Glutamatergic neuron (in vitro differentiated cells): Measurements from ENCODE around the gene EXOC3L2. TPM values are rescaled to one million over a fixed set of nuclear protein-coding genes. Genes with fewer than 3 reads are reported as not detected.

ENCODE experiments used
- DNase-seq: peaks from one replicate; pipeline ENCODE4 v3.0.0; 2022
- H3K27ac Mint-ChIP-seq: one replicate; pipeline ENCODE4 v1.8.0; 2020; ENCODE audit warnings: mild to moderate bottlenecking, mixed read lengths, inconsistent platforms; ENCODE audit not compliant: unreplicated experiment
- H3K27me3 Mint-ChIP-seq: one replicate; pipeline ENCODE4 v1.8.0; 2020; ENCODE audit warnings: mild to moderate bottlenecking, moderate library complexity, mixed read lengths, inconsistent platforms; ENCODE audit not compliant: unreplicated experiment
- H3K36me3 Mint-ChIP-seq: one replicate; pipeline ENCODE4 v1.8.0; 2020; ENCODE audit warnings: mild to moderate bottlenecking, mixed read lengths, inconsistent platforms; ENCODE audit not compliant: unreplicated experiment
- H3K4me1 Mint-ChIP-seq: one replicate; pipeline ENCODE4 v1.8.0; 2020; ENCODE audit warnings: mild to moderate bottlenecking, low read depth, mixed read lengths, inconsistent platforms; ENCODE audit not compliant: unreplicated experiment
- H3K4me3 Mint-ChIP-seq: one replicate; pipeline ENCODE4 v1.8.0; 2020; ENCODE audit warnings: mild to moderate bottlenecking, mixed read lengths, inconsistent platforms; ENCODE audit not compliant: unreplicated experiment
- H3K9me3 Mint-ChIP-seq: one replicate; pipeline ENCODE4 v1.8.0; 2020; ENCODE audit warnings: mild to moderate bottlenecking, moderate library complexity, mixed read lengths, inconsistent platforms; ENCODE audit not compliant: unreplicated experiment
- CTCF ChIP-seq: fragments of 200-600 bp; sonication (generic); IDR thresholded peaks from one replicate; pipeline ENCODE4 v1.5.0; 2021; ENCODE audit not compliant: partially characterized antibody, unreplicated experiment
- total RNA-seq: library from RNA; stranded (reverse); fragmentation: NEBNext Ultra II Directional; extraction: Animal tissue kit (Norgen Biotek cat#: 25700); gene quantifications from one replicate; pipeline ENCODE4 v1.2.1, GENCODE V29; 2021; ENCODE audit not compliant: unreplicated experiment

Gene EXOC3L2
- total RNA-seq, 1 donor from 2014 or later = not detected

- DNase-seq = no peak
- Mint-ChIP-seq H3K9me3 (peaks cover 3% of the 10 kb centered on the region), H3K4me3 (no peak overlapping the region), H3K4me1 (peaks cover 4% of the 10 kb centered on the region), H3K27me3 (peaks cover 5% of the 10 kb centered on the region), H3K36me3 (peaks cover 7% of the 10 kb centered on the region), H3K27ac (no peak overlapping the region)
- TF ChIP-seq CTCF = no peak
Observed at GRCh38 chr19:45258862-45259261, 13.7 kb upstream of the EXOC3L2 start.

GRCh38 chr19:45256836-45257235, 11.6 kb upstream of the EXOC3L2 start:
- Mint-ChIP-seq H3K27ac (no peak overlapping the region), H3K27me3 (peaks cover 10% of the 10 kb centered on the region), H3K4me1 (peaks cover 8% of the 10 kb centered on the region), H3K9me3 (peaks cover 3% of the 10 kb centered on the region), H3K36me3 (peaks cover 7% of the 10 kb centered on the region), H3K4me3 (no peak overlapping the region)
- TF ChIP-seq CTCF = no peak
- DNase-seq = no peak

- peaks cover 10% of the 10 kb centered on the region for H3K4me1 Mint-ChIP-seq
- H3K4me3 Mint-ChIP-seq = no peak overlapping the region
- H3K36me3 Mint-ChIP-seq = peaks cover 1% of the 10 kb centered on the region
- H3K27ac Mint-ChIP-seq = no peak overlapping the region
- no peak for DNase-seq
- H3K9me3 Mint-ChIP-seq = peaks cover 6% of the 10 kb centered on the region
- peaks cover 10% of the 10 kb centered on the region for H3K27me3 Mint-ChIP-seq
- no peak for TF ChIP-seq CTCF
Observed at GRCh38 chr19:45255611-45256157, 10.5 kb upstream of the EXOC3L2 start.

GRCh38 chr19:45254044-45254531, 8.9 kb upstream of the EXOC3L2 start:
- Mint-ChIP-seq H3K4me1 (peaks cover 11% of the 10 kb centered on the region), H3K36me3 (no peaks in the 10 kb centered on the region), H3K27ac (no peak overlapping the region), H3K4me3 (peak overlapping the region; percentile 74), H3K9me3 (peaks cover 6% of the 10 kb centered on the region), H3K27me3 (peaks cover 10% of the 10 kb centered on the region)
- peak; percentile 34 for DNase-seq
- peak; percentile 58 for TF ChIP-seq CTCF

- peaks cover 5% of the 10 kb centered on the region for H3K9me3 Mint-ChIP-seq
- H3K27me3 Mint-ChIP-seq = peaks cover 10% of the 10 kb centered on the region
- peaks cover 11% of the 10 kb centered on the region for H3K4me1 Mint-ChIP-seq
- no peak for TF ChIP-seq CTCF
- no peak for DNase-seq
- peak overlapping the region; percentile 74 for H3K4me3 Mint-ChIP-seq
- H3K27ac Mint-ChIP-seq = no peak overlapping the region
- no peaks in the 10 kb centered on the region for H3K36me3 Mint-ChIP-seq
Observed at GRCh38 chr19:45253396-45254027, 8.3 kb upstream of the EXOC3L2 start.
